ENCODE data around the gene GABRB2.

GABRB2 gene

DNA sequence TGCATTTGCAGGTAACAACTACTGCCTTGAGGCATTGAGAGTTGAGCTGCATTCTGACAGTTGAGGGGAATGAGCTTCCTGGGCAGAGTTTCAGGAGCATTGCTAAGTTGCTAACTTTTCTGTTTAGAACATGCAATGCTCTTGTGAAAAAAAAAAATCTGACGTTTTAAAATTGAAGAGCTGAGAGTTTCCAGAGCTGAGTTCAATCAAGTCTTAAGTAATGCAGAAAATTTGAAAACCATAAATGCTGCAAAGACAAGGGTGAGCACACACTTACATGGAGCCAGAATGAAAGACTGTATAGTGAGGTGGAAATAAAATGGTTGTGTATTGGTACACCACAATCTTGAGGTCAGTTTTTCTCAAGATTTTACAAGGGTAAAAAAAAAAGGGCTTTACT lies 166.0 kb downstream of the GABRB2 start:
- TF ChIP-seq, protein P1, sequence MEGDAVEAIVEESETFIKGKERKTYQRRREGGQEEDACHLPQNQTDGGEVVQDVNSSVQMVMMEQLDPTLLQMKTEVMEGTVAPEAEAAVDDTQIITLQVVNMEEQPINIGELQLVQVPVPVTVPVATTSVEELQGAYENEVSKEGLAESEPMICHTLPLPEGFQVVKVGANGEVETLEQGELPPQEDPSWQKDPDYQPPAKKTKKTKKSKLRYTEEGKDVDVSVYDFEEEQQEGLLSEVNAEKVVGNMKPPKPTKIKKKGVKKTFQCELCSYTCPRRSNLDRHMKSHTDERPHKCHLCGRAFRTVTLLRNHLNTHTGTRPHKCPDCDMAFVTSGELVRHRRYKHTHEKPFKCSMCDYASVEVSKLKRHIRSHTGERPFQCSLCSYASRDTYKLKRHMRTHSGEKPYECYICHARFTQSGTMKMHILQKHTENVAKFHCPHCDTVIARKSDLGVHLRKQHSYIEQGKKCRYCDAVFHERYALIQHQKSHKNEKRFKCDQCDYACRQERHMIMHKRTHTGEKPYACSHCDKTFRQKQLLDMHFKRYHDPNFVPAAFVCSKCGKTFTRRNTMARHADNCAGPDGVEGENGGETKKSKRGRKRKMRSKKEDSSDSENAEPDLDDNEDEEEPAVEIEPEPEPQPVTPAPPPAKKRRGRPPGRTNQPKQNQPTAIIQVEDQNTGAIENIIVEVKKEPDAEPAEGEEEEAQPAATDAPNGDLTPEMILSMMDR (IDR thresholded peaks at IDR 0.05), result no peak
- DNase-seq (ENCODE audit: low spot score), result no peak
- Histone ChIP-seq H3K27ac (no peak overlapping the region), H3K4me3 (no peak overlapping the region)

DNA sequence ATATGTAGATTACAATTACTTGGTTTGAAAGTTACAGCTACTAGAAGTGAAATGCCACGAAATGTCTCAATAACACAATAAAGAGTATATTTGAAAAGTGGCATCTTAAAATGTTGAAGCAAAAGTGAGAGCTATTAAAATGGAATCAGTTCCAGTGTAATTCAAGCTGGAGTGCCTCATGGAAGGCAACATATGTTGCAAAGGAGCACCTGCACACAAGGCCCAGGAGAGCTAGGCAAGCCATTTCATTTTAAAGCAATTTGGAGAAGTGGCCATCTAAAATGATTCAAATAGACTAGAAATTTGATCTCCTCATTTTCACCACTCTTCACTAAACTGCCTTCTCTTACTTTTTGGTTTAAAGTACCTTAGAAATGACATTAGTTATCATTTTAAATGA lies 167.8 kb downstream of the GABRB2 start:
- no peak for DNase-seq (ENCODE audit: low spot score)
- Histone ChIP-seq H3K4me3 (no peak overlapping the region), H3K27ac (no peak overlapping the region)
- TF ChIP-seq, protein P1 (IDR thresholded peaks at IDR 0.05), result no peak

DNA sequence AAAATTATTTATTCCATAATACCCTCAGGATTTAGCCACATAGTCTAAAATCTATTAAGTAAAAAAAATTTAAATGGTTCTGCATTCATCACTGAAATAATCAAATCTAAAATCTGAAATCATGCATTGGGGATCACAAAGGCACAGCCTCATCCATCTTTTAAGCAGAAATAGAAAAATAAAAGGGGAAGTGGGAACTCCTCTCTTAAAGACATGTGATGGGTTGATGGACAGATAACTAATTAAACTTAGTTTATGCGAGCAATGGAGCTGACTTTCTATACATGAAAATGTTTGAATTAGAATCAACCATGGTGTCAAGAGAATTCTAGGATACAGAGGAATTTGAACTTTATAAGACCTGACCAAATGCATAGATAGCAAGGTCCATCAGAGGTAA lies 170.5 kb downstream of the GABRB2 start:
- Histone ChIP-seq H3K27ac (no peak overlapping the region), H3K4me3 (no peak overlapping the region)
- no peak for DNase-seq (ENCODE audit: low spot score)
- TF ChIP-seq, protein P1 (IDR thresholded peaks at IDR 0.05), result no peak

DNA sequence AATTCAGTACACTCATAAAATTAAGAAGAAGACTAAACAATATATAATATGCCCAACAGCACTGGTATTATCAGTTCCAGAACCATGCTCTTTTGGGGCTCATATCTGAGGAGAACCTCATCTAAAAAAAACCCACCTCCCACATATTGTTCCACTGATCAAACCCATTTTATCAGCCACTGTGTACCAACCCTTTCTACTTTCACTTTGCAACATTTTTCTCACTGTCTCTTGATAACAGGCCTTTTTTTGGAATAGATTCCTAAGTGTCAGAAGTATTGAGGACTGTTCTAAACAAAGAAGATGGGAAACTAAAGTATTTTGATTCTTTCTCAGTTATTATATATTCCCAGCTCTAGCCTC lies 173.2 kb downstream of the GABRB2 start:
- no peak for DNase-seq (ENCODE audit: low spot score)
- TF ChIP-seq, protein P1 (IDR thresholded peaks at IDR 0.05), result no peak
- no peak overlapping the region for H3K4me3 ChIP-seq
- no peak overlapping the region for H3K27ac ChIP-seq

DNA sequence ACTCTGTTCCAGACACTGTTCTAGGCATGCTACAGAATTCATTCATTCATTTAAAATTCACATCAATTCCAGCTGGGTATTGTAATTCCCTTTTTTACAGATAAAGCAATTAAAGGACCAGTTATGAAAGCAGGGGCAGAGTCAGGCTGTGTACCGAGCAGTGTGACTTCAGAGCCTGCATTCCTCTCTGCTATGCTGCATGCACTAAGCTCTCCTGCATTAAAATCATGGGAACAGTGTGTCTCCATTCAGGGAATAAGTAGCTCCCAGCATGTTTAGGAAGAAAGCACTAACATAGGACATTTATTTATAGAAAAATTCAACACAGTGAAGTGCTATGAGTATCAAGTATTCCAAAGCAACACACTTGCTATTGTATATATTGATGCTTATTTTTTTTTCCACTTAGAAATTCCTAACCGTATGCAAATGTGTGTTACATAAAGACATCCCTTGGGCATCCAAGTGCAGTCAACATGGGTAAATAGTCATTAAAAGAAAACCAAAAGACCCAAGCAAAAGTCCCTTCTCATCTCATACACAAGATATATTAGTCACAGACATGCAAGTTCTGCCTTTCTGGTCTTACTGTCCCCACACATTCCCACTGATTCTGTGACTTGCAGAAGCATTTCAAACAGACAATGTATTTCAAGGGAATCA lies 173.7 kb downstream of the GABRB2 start:
- Histone ChIP-seq H3K4me3 (no peak overlapping the region), H3K27ac (no peak overlapping the region)
- TF ChIP-seq, protein P1 (IDR thresholded peaks at IDR 0.05), result no peak
- DNase-seq (ENCODE audit: low spot score), result no peak

DNA sequence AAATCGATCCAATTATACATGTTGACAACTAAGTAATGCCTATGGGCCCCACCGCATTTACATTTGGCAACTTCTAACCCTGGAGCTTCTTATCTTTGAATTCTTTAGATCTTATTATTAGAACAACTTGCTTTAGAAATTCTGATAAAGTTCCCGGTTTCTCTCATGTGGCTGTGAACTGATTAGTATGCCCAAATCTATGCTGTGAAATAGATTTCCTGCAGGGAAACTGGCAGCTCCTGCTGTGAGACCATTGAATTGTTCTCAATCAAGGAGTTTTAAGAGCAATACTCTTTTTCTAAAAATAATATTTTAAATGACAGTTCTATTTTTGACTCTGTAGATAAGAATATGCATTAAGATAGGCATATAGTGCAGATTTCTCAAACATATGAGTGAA lies 177.5 kb downstream of the GABRB2 start:
- Histone ChIP-seq H3K4me3 (no peak overlapping the region), H3K27ac (no peak overlapping the region)
- TF ChIP-seq, protein P1 (IDR thresholded peaks at IDR 0.05), result no peak
- no peak for DNase-seq (ENCODE audit: low spot score)

DNA sequence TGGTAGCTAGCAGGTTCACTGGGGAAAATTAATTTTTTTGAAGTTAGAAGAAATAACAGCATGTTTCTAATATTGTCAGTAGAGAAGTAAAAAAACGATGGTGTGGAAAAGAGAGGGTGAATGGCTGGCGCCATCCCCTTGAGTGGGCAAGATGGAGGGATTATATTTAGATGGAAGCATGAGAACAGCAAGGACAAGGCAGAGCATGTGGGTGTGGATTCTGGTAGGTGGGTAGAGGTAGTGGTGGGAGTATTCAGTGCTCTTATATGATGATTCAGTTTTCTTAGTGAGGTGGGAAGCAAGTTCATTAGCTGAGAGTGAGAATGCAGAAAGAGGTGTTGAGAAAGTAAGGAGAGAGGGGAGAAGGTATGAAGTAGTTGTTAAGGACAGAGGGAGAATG lies 188.1 kb downstream of the GABRB2 start:
- no peak overlapping the region for H3K27ac ChIP-seq
- TF ChIP-seq, protein P1 (IDR thresholded peaks at IDR 0.05), result no peak
- DNase-seq (ENCODE audit: low spot score), result no peak
- no peak overlapping the region for H3K4me3 ChIP-seq
